Bronchial epithelial cell (primary cell): ENCODE results near the gene CRTAP. TPM values are rescaled to one million over a fixed set of nuclear protein-coding genes. Genes with fewer than 3 reads are reported as not detected.
A peak's percentile ranks its signal among the peaks of the same experiment; 100 is the strongest.

Experiments
- DNase-seq: peaks from one replicate; pipeline ENCODE4 v3.0.0-alpha.2; 2010; ENCODE audit warnings: low read depth
- FAIRE-seq: peaks from 2 replicates; lab custom pipeline; 2011; peaks lifted over from hg19 to GRCh38; lab: Jason Lieb, UNC
- H3K27me3 ChIP-seq: 2 replicates; pipeline ENCODE4 v1.5.1; 2011; ENCODE audit warnings: low read length; ENCODE audit not compliant: control insufficient read depth, insufficient read depth
- H3K36me3 ChIP-seq: 2 replicates; pipeline ENCODE4 v1.5.1; 2011; ENCODE audit warnings: low read length; ENCODE audit not compliant: control insufficient read depth, insufficient read depth
- H3K4me3 ChIP-seq: 2 replicates; pipeline ENCODE4 v1.5.1; 2011; ENCODE audit warnings: mild to moderate bottlenecking, low read depth, low read length, control low read depth
- CTCF ChIP-seq: IDR thresholded peaks from 2 replicates; pipeline ENCODE4 v1.5.1; 2011; ENCODE audit warnings: mild to moderate bottlenecking, moderate library complexity, low read length, control low read depth, inconsistent platforms; ENCODE audit not compliant: insufficient read depth, severe bottlenecking
- total RNA-seq: library from RNA; depleted of rRNA; stranded (reverse); fragments of >200 nt; gene quantifications from 2 replicates; pipeline ENCODE4 v1.2.1, GENCODE V29; 2014

Gene CRTAP
- total RNA-seq, 1 donor from 2014 or later: 155 TPM

GRCh38 chr3:33093847-33094246, 20.0 kb upstream of the CRTAP start:
- H3K4me3 ChIP-seq: no peak overlapping the region
- no peak for TF ChIP-seq CTCF
- no peak for FAIRE-seq

GRCh38 chr3:33095436-33095835, 18.4 kb upstream of the CRTAP start:
- peak overlapping the region; percentile 93 for H3K4me3 ChIP-seq

More at GRCh38 chr3:33093847-33094246, 20.0 kb upstream of the CRTAP start:
- peaks cover 14% of the 10 kb centered on the region for H3K36me3 ChIP-seq
- H3K27me3 ChIP-seq: no peaks in the 10 kb centered on the region
- DNase-seq: no peak

GRCh38 chr3:33096093-33096868, 17.5 kb upstream of the CRTAP start:
- TF ChIP-seq CTCF: no peak
- H3K36me3 ChIP-seq: peaks cover 14% of the 10 kb centered on the region
- peak overlapping the region; percentile 93 for H3K4me3 ChIP-seq
- H3K27me3 ChIP-seq: no peaks in the 10 kb centered on the region
- peak; percentile 13 for DNase-seq
- no peak for FAIRE-seq

More at GRCh38 chr3:33095436-33095835, 18.4 kb upstream of the CRTAP start:
- Histone ChIP-seq H3K36me3 (peaks cover 14% of the 10 kb centered on the region), H3K27me3 (no peaks in the 10 kb centered on the region)
- TF ChIP-seq CTCF: no peak
- DNase-seq: no peak
- no peak for FAIRE-seq

- FAIRE-seq: no peak
- no peak for DNase-seq
- no peak for TF ChIP-seq CTCF
- Histone ChIP-seq H3K27me3 (no peaks in the 10 kb centered on the region), H3K4me3 (no peak overlapping the region), H3K36me3 (no peaks in the 10 kb centered on the region)
Observed at GRCh38 chr3:33099109-33099645, 14.6 kb upstream of the CRTAP start.

GRCh38 chr3:33099701-33100100, 14.1 kb upstream of the CRTAP start:
- no peak for FAIRE-seq
- no peak for DNase-seq

More at GRCh38 chr3:33099701-33100100, 14.1 kb upstream of the CRTAP start:
- no peak for TF ChIP-seq CTCF
- Histone ChIP-seq H3K27me3 (no peaks in the 10 kb centered on the region), H3K36me3 (no peaks in the 10 kb centered on the region), H3K4me3 (no peak overlapping the region)
